GM12872 (cell line): ENCODE results near the gene PDE2A.

Source experiments
- TF ChIP-seq, protein P1 (sequence below): IDR thresholded peaks from 3 replicates; pipeline ENCODE4 v1.5.1; 2011; ENCODE audit warnings: low read depth, mild to moderate bottlenecking, low read length, moderate library complexity; ENCODE audit not compliant: insufficient read depth

Gene PDE2A

DNA sequence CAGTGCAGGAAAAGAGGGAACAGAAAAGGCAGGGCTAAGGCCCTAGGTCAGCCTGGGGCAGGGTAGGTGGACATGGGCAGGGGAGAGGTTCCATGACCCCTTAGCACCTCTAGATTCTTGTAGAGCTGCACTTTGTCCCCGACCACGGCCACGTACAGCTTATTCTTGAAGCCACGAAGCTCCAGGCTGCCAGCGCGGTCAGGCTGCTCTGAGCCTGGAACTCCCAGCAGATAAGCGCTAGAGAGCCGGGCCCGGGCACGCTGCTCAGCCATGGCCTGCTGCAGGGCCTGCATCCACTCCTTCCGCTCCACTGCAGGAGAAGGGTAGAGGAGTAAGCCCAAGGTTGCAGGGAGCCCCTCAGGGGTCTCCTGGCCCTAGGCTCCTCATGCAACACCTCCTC lies 36.1 kb upstream of the PDE2A start:
- TF ChIP-seq, protein P1, sequence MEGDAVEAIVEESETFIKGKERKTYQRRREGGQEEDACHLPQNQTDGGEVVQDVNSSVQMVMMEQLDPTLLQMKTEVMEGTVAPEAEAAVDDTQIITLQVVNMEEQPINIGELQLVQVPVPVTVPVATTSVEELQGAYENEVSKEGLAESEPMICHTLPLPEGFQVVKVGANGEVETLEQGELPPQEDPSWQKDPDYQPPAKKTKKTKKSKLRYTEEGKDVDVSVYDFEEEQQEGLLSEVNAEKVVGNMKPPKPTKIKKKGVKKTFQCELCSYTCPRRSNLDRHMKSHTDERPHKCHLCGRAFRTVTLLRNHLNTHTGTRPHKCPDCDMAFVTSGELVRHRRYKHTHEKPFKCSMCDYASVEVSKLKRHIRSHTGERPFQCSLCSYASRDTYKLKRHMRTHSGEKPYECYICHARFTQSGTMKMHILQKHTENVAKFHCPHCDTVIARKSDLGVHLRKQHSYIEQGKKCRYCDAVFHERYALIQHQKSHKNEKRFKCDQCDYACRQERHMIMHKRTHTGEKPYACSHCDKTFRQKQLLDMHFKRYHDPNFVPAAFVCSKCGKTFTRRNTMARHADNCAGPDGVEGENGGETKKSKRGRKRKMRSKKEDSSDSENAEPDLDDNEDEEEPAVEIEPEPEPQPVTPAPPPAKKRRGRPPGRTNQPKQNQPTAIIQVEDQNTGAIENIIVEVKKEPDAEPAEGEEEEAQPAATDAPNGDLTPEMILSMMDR: no peak

DNA sequence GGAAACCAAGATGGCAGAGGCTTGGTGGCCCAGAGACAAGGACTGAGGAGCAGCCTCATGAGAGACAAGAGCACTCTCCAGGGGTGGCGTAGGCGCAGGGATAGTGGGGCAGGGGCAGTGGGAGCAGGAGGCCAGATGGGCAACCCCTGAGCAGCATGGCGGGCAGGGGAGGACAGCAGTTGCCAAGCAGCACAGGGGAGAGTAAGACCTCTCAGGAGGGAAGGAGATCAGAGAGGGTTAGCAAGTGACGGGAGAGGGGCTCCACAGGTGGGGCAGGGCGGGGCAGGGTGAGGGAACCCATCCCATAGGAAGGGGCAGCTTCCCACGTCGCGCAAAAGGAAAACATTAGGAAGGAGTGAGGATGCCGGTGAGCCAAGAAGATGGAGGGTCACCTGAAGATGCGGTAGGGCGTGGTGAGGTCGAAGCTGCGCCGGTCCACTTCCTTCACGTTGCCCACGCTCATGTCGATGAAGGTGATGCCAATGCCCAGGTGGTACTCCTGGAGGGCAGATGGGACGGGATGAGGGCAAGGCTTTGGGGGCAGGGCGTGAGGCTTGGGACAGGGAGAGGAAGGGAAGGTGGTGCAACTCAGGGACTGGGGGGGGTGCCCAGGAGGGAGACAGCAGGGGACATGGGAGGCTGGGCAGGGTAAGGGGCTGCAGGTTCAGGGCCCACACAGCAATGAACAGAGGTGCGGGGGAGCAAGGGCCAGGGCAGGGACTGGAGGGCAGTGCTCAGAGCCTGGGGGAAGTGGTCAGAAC lies 35.4 kb upstream of the PDE2A start:
- TF ChIP-seq, protein P1: no peak

DNA sequence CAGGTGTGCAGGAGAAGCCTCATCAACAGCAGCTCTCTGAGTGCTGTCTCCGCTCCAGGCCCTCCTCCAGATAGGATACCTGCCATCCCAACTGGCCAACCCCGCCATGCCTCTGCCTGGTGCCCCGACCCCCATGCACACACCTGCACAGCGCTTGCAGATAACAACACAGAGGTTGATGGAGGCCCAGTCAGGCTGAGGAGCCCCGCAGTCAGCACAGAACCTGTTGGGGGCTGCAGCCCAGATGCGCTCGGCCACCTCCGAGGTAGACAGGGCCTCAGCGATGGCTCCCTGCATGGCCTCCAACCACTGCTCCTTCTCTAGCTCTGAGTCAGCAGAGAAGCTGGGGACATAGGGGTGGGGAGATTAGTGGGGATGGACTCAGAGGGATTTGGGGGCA lies 32.8 kb upstream of the PDE2A start:
- TF ChIP-seq, protein P1: no peak

DNA sequence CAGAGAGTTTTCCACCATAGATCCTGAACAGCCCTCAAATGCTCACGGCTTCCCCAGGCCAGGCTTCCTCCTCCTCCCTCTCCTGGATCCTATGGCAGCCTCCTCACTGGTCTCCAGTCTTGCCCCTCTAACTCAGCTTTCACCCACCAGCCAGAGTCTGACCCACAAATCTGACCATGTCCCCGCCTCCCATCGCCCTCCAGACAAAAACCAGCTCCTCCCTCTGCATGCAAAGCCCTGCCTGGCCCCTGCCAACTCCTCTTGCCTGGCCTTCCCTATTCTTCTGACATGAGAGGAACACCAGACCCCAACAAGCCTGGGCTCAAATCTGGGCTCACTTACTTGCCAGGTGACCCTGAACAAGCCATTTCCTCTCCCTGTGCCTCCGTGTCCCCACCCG lies 32.4 kb upstream of the PDE2A start:
- TF ChIP-seq, protein P1: no peak

DNA sequence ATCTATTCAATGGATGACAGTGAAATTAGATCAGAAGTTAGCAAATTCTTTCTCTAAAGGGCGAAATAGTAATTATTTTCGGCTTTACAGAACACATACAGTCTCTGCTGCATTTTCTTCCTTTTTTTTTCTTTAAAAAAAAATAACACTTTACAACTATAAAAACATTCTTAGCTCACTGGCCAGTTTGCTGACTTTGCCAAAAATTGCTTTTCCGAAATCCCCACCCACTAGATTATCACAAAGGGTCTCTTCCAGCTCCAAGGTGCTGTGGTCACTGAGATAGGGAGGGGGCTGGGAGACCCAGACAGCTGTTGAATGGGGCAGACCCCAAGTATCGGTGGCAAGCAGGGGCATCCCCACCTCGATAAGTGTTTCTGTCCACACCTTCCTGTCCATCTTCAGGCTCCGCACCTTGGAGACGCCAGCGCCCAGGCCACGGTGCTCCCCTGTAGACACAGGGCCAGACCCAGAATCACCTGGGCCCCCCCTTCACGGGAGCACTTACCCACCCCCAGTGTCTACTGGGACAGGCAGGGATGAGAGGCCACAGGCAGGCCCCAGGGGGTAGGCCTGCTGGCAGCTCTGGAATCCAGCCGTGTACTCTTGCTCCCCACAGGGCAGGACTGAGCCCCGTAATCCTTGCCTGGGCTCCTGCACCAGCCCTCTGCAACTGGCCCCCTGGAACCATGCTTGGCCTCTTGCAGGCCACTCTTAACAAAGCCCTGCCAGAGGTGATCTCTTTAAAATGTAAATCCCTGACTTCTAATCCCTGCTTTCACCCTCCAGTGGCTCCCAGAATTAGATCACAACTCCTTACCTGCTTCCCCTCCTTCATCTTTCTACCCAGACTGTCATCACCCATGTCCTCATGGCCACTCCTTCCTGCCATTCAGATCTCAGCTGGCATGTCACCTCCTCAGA lies 31.5 kb upstream of the PDE2A start:
- TF ChIP-seq, protein P1: no peak

DNA sequence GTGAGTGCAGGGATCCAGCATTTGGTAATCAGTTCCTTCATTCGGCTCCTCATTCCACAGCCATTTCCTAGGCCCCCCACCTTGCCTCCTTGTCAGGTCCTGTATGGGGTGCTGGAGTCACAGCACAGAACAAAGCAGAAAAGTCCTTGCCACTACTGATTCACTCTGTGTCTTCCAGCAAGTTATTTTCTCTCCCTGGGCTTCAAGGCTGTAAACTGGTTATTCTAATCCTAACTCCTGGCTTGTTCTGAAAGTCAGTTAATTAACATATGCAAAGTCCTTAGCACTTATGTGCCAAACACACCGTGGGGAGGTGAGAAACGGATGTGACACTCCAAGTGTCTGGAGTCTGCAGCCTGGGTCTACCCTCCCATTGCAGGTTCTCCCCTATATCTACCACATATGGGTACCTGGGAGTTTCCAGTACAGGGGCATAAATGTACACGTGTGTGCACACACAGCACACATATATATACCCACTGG lies 30.6 kb upstream of the PDE2A start:
- TF ChIP-seq, protein P1: no peak

DNA sequence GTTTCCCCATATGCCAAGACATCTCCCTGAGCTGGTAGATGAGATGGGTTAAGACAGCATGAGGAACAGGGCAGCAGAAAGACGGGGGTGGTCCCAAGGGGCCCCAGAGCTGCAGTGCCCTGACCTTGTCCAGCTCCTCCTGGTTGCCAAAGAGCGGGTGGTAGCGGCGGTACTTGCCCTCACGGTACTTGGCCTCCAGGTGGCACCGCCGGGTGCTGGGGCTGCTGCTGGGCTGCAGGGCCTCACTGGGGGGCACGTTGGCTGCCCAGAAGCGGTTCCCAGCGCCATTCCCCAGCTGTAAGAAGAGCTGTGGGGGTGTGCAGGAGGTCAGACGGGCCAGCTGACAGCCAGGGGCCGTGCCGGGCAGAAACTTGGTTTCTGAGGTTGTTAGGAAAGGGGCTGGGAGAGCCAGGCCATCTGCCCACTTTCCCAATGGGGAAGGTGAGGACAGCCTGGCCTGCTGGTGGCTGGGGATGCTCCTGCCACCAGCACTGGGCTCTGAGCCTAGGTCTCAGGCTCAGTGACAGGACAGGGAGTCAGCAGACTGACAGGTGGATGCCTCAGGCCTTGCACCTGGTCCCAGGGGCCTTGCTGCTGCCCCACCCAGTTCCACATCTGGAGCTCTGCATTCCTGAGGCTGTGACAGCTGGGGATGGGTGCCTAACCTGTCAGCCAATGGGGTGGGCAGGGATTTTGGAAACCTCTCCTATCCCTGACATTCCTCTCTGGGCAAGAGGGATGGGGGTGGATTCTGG lies 30.0 kb upstream of the PDE2A start:
- TF ChIP-seq, protein P1: peak; percentile 20; the same call in 1 of the 3 replicates
